ENCODE data around the gene NR5A2. TPM values are rescaled to one million over a fixed set of nuclear protein-coding genes. Genes with fewer than 3 reads are reported as not detected.

The NR5A2 gene
- 9.6 TPM for total RNA-seq
- long read RNA-seq, partial matches to known transcripts = 6 of 12 reads
- long read RNA-seq, other reads (novel, unspliced or antisense) = 6 of 12 reads

GRCh38 chr1:200027264-200027823 lies at the start of gene NR5A2:
NR5A2 (plus strand) TSS chr1:200027710; CDS start chr1:200027848, 138 bp downstream.
- DNase-seq (ENCODE audit: low spot score) = no peak

GRCh38 chr1:199978408-199978940 lies 49.0 kb upstream of the NR5A2 start:
- DNase-seq (ENCODE audit: low spot score) = no peak

- DNase-seq (ENCODE audit: low spot score) = no peak
Measured at GRCh38 chr1:199979071-199979470, 48.4 kb upstream of the NR5A2 start.

- no peak for DNase-seq (ENCODE audit: low spot score)
Measured at GRCh38 chr1:199981584-199981983, 45.9 kb upstream of the NR5A2 start.

- no peak for DNase-seq (ENCODE audit: low spot score)
Measured at GRCh38 chr1:199982606-199983005, 44.9 kb upstream of the NR5A2 start.

- DNase-seq (ENCODE audit: low spot score) = no peak
Measured at GRCh38 chr1:199983531-199983930, 44.0 kb upstream of the NR5A2 start.

GRCh38 chr1:199995096-199995685 lies 32.3 kb upstream of the NR5A2 start:
- DNase-seq (ENCODE audit: low spot score) = no peak

- DNase-seq (ENCODE audit: low spot score) = no peak
Measured at GRCh38 chr1:200005165-200005564, 22.3 kb upstream of the NR5A2 start.

GRCh38 chr1:200006711-200007110 lies 20.8 kb upstream of the NR5A2 start:
- DNase-seq (ENCODE audit: low spot score) = no peak

- no peak for DNase-seq (ENCODE audit: low spot score)
Measured at GRCh38 chr1:200015811-200016210, 11.7 kb upstream of the NR5A2 start.

GRCh38 chr1:200021577-200022238 lies 5.8 kb upstream of the NR5A2 start:
- no peak for DNase-seq (ENCODE audit: low spot score)

- DNase-seq (ENCODE audit: low spot score) = no peak
Measured at GRCh38 chr1:200022239-200022804, 5.2 kb upstream of the NR5A2 start.

GRCh38 chr1:200028586-200029034 lies 1.1 kb downstream of the NR5A2 start:
- DNase-seq (ENCODE audit: low spot score) = no peak

- no peak for DNase-seq (ENCODE audit: low spot score)
Measured at GRCh38 chr1:200029035-200029821, 1.7 kb downstream of the NR5A2 start.

- DNase-seq (ENCODE audit: low spot score) = no peak
Measured at GRCh38 chr1:200029822-200030152, 2.3 kb downstream of the NR5A2 start.

- no peak for DNase-seq (ENCODE audit: low spot score)
Measured at GRCh38 chr1:200030791-200031190, 3.3 kb downstream of the NR5A2 start.

- no peak for DNase-seq (ENCODE audit: low spot score)
Measured at GRCh38 chr1:200033511-200034261, 6.2 kb downstream of the NR5A2 start.

- no peak for DNase-seq (ENCODE audit: low spot score)
Measured at GRCh38 chr1:200034262-200034557, 6.7 kb downstream of the NR5A2 start.

GRCh38 chr1:200034761-200035396 lies 7.4 kb downstream of the NR5A2 start:
- DNase-seq (ENCODE audit: low spot score) = no peak

GRCh38 chr1:200035397-200035955 lies 8.0 kb downstream of the NR5A2 start:
- no peak for DNase-seq (ENCODE audit: low spot score)

All from mesenteric fat pad (tissue), 1 donor.